ENCODE measurements around the gene CDC26. TPM values are rescaled to one million over a fixed set of nuclear protein-coding genes. Genes with fewer than 3 reads are reported as not detected.

Gene CDC26
- total and polyA plus RNA-seq, 8 donors, result 27.8 to 37.2 (median 32.7) TPM

DNA sequence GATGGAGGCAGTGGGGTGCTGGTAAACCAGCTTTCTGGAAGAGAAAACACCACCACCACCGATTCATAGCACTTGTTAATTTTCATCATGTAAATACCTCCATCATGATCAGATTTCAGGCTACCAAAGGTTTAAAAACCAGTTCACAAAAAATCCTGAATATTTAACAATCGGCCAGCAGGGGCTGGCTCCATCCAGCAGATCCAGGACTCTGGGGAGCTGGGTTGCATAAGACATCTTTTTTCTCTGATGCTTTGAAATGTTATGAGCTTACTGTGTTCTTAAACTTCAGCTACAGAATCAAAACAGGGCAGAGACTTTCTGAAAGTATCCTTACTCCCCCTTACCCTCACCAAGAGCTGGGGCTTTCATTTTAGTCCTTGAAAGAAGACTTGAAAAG lies 42.4 kb upstream of the CDC26 start:
- intact Hi-C loops (cut with DNase I), result no loop called here
- ATAC-seq (no peak), DNase-seq (no peak)
- H3K27me3 ChIP-seq, result no peaks in the 10 kb centered on the region
- no peak overlapping the region for H3K4me3 ChIP-seq
- no peaks in the 10 kb centered on the region for H3K4me1 ChIP-seq
- TF ChIP-seq CTCF (IDR thresholded peaks at IDR 0.05), result no peak
- no peak overlapping the region for H3K27ac ChIP-seq
- H3K36me3 ChIP-seq, result peaks cover 0 to 3% of the 10 kb centered on the region in 2 donors
- H3K9me3 ChIP-seq, result no peaks in the 10 kb centered on the region

DNA sequence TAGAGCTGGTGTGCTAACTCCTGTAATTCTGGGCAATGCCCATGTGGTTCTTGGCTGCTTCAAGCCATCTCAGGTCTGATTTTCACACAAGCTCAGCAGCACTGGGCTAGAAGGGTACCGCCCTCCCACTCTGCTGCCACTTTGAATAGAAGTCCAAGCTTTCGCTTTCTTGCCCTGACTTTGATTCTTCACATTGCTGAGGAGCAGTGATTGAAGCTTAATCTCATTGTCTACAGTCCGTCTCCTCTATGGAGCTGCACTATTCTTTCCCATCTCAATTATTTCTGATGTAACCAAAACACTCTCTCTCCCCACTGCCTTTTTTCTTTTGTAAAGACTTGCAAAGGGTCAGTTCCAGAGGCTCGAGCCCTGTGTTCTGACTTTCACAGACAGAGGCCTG lies 40.7 kb upstream of the CDC26 start:
- no peak for ATAC-seq
- Histone ChIP-seq H3K36me3 (peaks cover 0 to 3% of the 10 kb centered on the region in 2 donors), H3K9me3 (no peaks in the 10 kb centered on the region), H3K27ac (no peak overlapping the region), H3K4me1 (no peaks in the 10 kb centered on the region), H3K27me3 (no peaks in the 10 kb centered on the region), H3K4me3 (no peak overlapping the region)
- intact Hi-C loops (cut with DNase I), result no loop called here
- DNase-seq, result no peak
- TF ChIP-seq CTCF (IDR thresholded peaks at IDR 0.05), result no peak

DNA sequence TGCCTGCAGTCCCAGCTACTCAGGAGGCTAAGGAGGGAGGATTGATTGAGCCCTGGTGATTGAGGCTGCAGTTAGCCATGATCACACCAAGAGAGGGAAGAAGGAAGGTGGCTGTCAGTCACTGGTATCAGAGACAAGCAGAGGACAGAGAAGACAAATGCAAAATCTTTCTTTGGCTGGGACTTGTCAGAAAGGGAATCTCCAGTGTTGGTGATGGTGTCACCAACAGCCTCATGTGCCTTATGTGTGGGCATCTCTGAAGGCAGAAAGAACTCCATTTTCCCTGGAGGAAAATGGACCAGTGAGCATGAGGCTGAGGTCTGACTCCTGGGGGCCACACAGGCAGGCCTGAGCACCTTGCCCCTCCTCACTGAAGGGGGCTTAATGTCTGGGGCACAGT lies 39.9 kb upstream of the CDC26 start:
- ATAC-seq, result no peak
- Histone ChIP-seq H3K36me3 (peaks cover 0 to 3% of the 10 kb centered on the region in 2 donors), H3K27me3 (no peaks in the 10 kb centered on the region), H3K27ac (no peak overlapping the region), H3K9me3 (no peaks in the 10 kb centered on the region), H3K4me3 (no peak overlapping the region), H3K4me1 (no peaks in the 10 kb centered on the region)
- intact Hi-C loops (cut with DNase I), result no loop called here
- DNase-seq, result no peak
- TF ChIP-seq CTCF (IDR thresholded peaks at IDR 0.05), result no peak

GRCh38 chr9:113313261-113313660 lies 37.9 kb upstream of the CDC26 start:
- Histone ChIP-seq H3K36me3 (no peaks in the 10 kb centered on the region), H3K4me3 (no peak overlapping the region), H3K27me3 (no peaks in the 10 kb centered on the region), H3K4me1 (no peaks in the 10 kb centered on the region), H3K27ac (no peak overlapping the region), H3K9me3 (no peaks in the 10 kb centered on the region)
- no peak for ATAC-seq
- intact Hi-C loops (cut with DNase I), result no loop called here
- no peak for DNase-seq
- no peak for TF ChIP-seq CTCF (IDR thresholded peaks at IDR 0.05)

DNA sequence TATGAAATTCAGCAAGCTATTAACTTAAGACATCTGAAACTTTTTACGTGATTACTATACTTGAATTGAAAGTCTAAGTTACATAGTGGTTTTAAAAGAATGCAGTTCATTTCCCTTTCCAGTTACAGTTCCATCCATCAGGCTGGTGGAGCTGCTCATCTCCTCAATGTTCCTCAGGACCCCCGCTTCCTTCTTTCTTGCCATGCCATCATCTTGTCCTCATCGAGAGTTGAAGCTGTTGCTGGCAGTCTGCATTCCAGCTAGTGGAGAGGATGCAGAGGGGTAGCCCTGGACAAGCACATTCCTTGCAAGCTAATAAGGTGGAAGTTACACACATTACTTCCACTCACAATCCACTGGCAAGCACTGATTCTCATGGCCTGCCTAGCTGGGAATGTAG lies 36.6 kb upstream of the CDC26 start:
- intact Hi-C loops (cut with DNase I), result no loop called here
- DNase-seq (no peak), ATAC-seq (no peak)
- Histone ChIP-seq H3K4me3 (no peak overlapping the region), H3K27ac (no peak overlapping the region), H3K27me3 (no peaks in the 10 kb centered on the region), H3K36me3 (no peaks in the 10 kb centered on the region), H3K4me1 (no peaks in the 10 kb centered on the region), H3K9me3 (no peaks in the 10 kb centered on the region)
- TF ChIP-seq CTCF (IDR thresholded peaks at IDR 0.05), result no peak

Measured in left lung (tissue), 10 donors.